Measurements from ENCODE around the gene PEAR1.

DNA sequence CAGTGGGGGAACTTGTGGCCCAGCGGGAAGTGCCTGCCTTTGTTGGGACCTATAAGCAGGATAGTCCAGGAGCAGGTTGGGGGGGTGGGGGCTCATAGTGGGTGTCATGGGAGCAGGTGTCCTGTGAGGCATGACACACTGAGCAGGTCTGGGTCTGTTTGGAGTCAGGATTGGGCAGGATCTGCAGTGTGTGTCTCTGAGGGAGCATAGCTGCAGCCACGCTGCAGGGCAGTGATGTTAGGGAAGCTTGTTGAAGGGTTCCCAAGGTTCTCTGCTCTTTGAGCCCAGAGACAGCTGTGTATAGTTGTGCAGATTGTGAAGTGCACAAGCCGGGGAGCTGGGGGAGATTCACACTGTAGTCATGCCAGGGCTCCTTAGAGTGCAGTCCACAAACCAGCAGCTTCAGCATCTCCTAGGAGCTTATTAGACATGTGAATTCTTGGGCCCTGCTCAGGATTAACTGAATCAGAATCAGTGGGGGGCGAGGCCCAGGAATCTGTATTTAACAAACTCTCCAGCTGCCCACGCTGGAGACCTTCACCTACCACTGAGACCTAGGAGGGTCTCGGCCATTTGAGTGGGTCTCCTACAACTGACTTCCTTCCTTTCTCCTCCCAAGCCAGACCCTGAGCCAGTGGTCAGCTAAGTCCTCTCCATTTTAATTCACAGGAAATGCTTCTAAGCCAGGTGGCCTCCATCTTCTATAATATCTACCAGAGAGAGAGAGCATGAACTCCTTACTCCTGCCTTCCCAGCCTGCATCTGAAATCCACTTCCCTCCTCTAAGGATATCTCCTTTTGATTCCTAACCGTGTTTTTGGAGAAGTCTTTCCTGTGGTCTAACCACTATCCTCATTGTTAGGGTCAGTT, 45.7 kb upstream of the PEAR1 start:
- no peak for TF ChIP-seq POLR2A (IDR thresholded peaks at IDR 0.05)
- TF ChIP-seq, protein P1, sequence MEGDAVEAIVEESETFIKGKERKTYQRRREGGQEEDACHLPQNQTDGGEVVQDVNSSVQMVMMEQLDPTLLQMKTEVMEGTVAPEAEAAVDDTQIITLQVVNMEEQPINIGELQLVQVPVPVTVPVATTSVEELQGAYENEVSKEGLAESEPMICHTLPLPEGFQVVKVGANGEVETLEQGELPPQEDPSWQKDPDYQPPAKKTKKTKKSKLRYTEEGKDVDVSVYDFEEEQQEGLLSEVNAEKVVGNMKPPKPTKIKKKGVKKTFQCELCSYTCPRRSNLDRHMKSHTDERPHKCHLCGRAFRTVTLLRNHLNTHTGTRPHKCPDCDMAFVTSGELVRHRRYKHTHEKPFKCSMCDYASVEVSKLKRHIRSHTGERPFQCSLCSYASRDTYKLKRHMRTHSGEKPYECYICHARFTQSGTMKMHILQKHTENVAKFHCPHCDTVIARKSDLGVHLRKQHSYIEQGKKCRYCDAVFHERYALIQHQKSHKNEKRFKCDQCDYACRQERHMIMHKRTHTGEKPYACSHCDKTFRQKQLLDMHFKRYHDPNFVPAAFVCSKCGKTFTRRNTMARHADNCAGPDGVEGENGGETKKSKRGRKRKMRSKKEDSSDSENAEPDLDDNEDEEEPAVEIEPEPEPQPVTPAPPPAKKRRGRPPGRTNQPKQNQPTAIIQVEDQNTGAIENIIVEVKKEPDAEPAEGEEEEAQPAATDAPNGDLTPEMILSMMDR (IDR thresholded peaks at IDR 0.05): no peak

Measured in Peyer's patch (tissue), 4 donors.